IMR-90 (cell line): ENCODE measurements around the gene ZDHHC3. TPM values are rescaled to one million over a fixed set of nuclear protein-coding genes. Genes with fewer than 3 reads are reported as not detected.

Source experiments
- ATAC-seq: fragments of 200-7000 bp; cut with Tn5 transposase; 2 replicates; pipeline ENCODE4 v1.9.1; 2020; ENCODE audit warnings: low read depth, mild to moderate bottlenecking, moderate library complexity
- BruUV-seq: library from RNA; stranded (reverse); fragments of 400-500 nt; replicated peaks from 2 replicates; lab custom pipeline; 2021; lab: Mats Ljungman, UMichigan
- CTCF ChIA-PET: fragments of 300-600 bp; formaldehyde crosslinking; extraction: SDS; loops from one replicate; lab custom pipeline; 2021; ENCODE audit warnings: antibody characterized with exemption; lab: Yijun Ruan, JAX
- POLR2A ChIA-PET: fragments of 300-600 bp; sonication (Branson Sonifier 250); formaldehyde crosslinking; loops from one replicate; lab custom pipeline; 2022; ENCODE audit warnings: antibody characterized with exemption; ENCODE audit not compliant: unreplicated experiment; lab: Charles Lee
- DNase-seq: peaks from one replicate; pipeline ENCODE4 v3.0.0; 2013
- H2AFZ ChIP-seq: replicated peaks from 2 replicates; pipeline ENCODE3; 2013; ENCODE audit warnings: low read length, mild to moderate bottlenecking; ENCODE audit not compliant: poor library complexity
- H2AK5ac ChIP-seq: 2 replicates; pipeline ENCODE4 v1.6.1; 2013; ENCODE audit warnings: low read depth, low read length, inconsistent platforms
- H2AK9ac ChIP-seq: replicated peaks from 2 replicates; pipeline ENCODE3; 2013; ENCODE audit warnings: mild to moderate bottlenecking, low read depth, low read length, moderate library complexity; ENCODE audit not compliant: poor library complexity
- H2BK120ac ChIP-seq: 2 replicates; pipeline ENCODE4 v1.6.1; 2013; ENCODE audit warnings: low read depth, low read length, inconsistent platforms
- H2BK15ac ChIP-seq: 3 replicates; pipeline ENCODE4 v1.6.1; 2013; ENCODE audit warnings: low read depth, low read length, inconsistent platforms
- H2BK20ac ChIP-seq: 2 replicates; pipeline ENCODE4 v1.6.1; 2013; ENCODE audit warnings: low read depth, mild to moderate bottlenecking, inconsistent platforms, low read length, moderate library complexity
- H2BK5ac ChIP-seq: 2 replicates; pipeline ENCODE4 v1.6.1; 2013; ENCODE audit warnings: mild to moderate bottlenecking, low read depth, low read length, inconsistent platforms; ENCODE audit not compliant: poor library complexity, severe bottlenecking
- H3K14ac ChIP-seq: replicated peaks from 2 replicates; pipeline ENCODE4 v1.6.1; 2013; ENCODE audit warnings: low read depth, low read length, inconsistent platforms
- H3K18ac ChIP-seq: 2 replicates; pipeline ENCODE4 v1.6.1; 2013; ENCODE audit warnings: low read depth, low read length, control low read depth
- H3K23ac ChIP-seq: 2 replicates; pipeline ENCODE4 v1.6.1; 2013; ENCODE audit warnings: low read depth, low read length, inconsistent platforms
- H3K27ac ChIP-seq: 2 replicates; pipeline ENCODE4 v1.5.1; 2013; ENCODE audit warnings: mild to moderate bottlenecking, control low read depth, low read length; ENCODE audit not compliant: insufficient read depth
- H3K27me3 ChIP-seq: 2 replicates; pipeline ENCODE4 v1.6.1; 2013; ENCODE audit warnings: low read length; ENCODE audit not compliant: control insufficient read depth, insufficient read depth
- H3K36me3 ChIP-seq: 2 replicates; pipeline ENCODE4 v1.6.1; 2013; ENCODE audit warnings: low read length, mixed read lengths; ENCODE audit not compliant: control insufficient read depth, insufficient read depth
- H3K4ac ChIP-seq: 2 replicates; pipeline ENCODE4 v1.6.1; 2013; ENCODE audit warnings: low read depth, low read length, inconsistent platforms
- H3K4me1 ChIP-seq: 2 replicates; pipeline ENCODE4 v1.6.1; 2013; ENCODE audit warnings: low read length, mixed read lengths; ENCODE audit not compliant: control insufficient read depth, insufficient read depth
- H3K4me2 ChIP-seq: 2 replicates; pipeline ENCODE4 v1.6.1; 2013; ENCODE audit warnings: low read depth, mild to moderate bottlenecking, control low read depth, low read length, moderate library complexity
- H3K4me3 ChIP-seq: 2 replicates; pipeline ENCODE4 v1.5.1; 2013; ENCODE audit warnings: low read depth, mild to moderate bottlenecking, control low read depth, low read length, moderate library complexity; ENCODE audit not compliant: insufficient read depth
- H3K56ac ChIP-seq: 2 replicates; pipeline ENCODE4 v1.6.1; 2013; ENCODE audit warnings: low read length, inconsistent platforms; ENCODE audit not compliant: insufficient read depth; ENCODE audit errors: extremely low read depth
- H3K79me1 ChIP-seq, 2 experiments: 2 replicates each; pipeline ENCODE4 v1.6.1; 2013; ENCODE audit warnings: low read length in 2 of 2, inconsistent platforms in 1 of 2, low read depth in 1 of 2
- H3K9ac ChIP-seq: 2 replicates; pipeline ENCODE4 v1.6.1; 2013; ENCODE audit warnings: low read depth, low read length, control low read depth
- H3K9me1 ChIP-seq: 2 replicates; pipeline ENCODE4 v1.6.1; 2013; ENCODE audit warnings: low read length, inconsistent platforms; ENCODE audit not compliant: insufficient read depth
- H3K9me3 ChIP-seq: 2 replicates; pipeline ENCODE4 v1.6.1; 2013; ENCODE audit warnings: low read length; ENCODE audit not compliant: control insufficient read depth, insufficient read depth
- H4K20me1 ChIP-seq: 2 replicates; pipeline ENCODE4 v1.6.1; 2013; ENCODE audit warnings: low read length, inconsistent platforms; ENCODE audit not compliant: insufficient read depth
- H4K5ac ChIP-seq: 2 replicates; pipeline ENCODE4 v1.6.1; 2013; ENCODE audit warnings: mild to moderate bottlenecking, low read depth, low read length, control low read depth
- H4K8ac ChIP-seq, 2 experiments: 2 replicates each; pipeline ENCODE4 v1.6.1; 2013; ENCODE audit warnings: low read depth in 2 of 2, low read length in 2 of 2, control low read depth in 1 of 2, inconsistent platforms in 1 of 2
- H4K91ac ChIP-seq: 2 replicates; pipeline ENCODE4 v1.6.1; 2013; ENCODE audit warnings: low read depth, low read length, inconsistent platforms; ENCODE audit not compliant: insufficient read depth
- CEBPB ChIP-seq: IDR thresholded peaks from 2 replicates; pipeline ENCODE4 v1.6.1; 2012; ENCODE audit warnings: low read depth, low read length, improper control_type of control experiment
- CHD1 ChIP-seq: IDR thresholded peaks from 2 replicates; pipeline ENCODE4 v1.6.1; 2012; ENCODE audit warnings: low read depth, low read length, improper control_type of control experiment
- MXI1 ChIP-seq: IDR thresholded peaks from 2 replicates; pipeline ENCODE4 v1.6.1; 2012; ENCODE audit warnings: low read depth, mild to moderate bottlenecking, low read length, moderate library complexity, borderline replicate concordance
- NFE2L2 ChIP-seq: fragments of 150-350 bp; IDR thresholded peaks from 2 replicates; pipeline ENCODE4 v1.6.1; 2016; ENCODE audit warnings: low read depth, mild to moderate bottlenecking, low read length
- POLR2A ChIP-seq: IDR thresholded peaks from 2 replicates; pipeline ENCODE4 v1.6.1; 2012; ENCODE audit warnings: mild to moderate bottlenecking, low read depth, low read length
- RAD21 ChIP-seq: IDR thresholded peaks from 2 replicates; pipeline ENCODE4 v1.6.1; 2012; ENCODE audit warnings: low read length, improper control_type of control experiment
- RFX5 ChIP-seq: IDR thresholded peaks from 2 replicates; pipeline ENCODE4 v1.8.0; 2012; ENCODE audit warnings: low read depth, mild to moderate bottlenecking, low read length, moderate library complexity
- SMC3 ChIP-seq: fragments of 150-350 bp; IDR thresholded peaks from 2 replicates; pipeline ENCODE4 v1.6.1; 2016; ENCODE audit warnings: low read depth, mild to moderate bottlenecking, antibody characterized with exemption, low read length, moderate library complexity
- WGBS, 2 experiments: methylation state at CpG; one replicate each; pipeline versions ENCODE4 v1.1.5 to v1.1.7; 2013; ENCODE audit warnings: missing lambda C conversion rate in 2 of 2; ENCODE audit not compliant: insufficient read length in 1 of 2; ENCODE audit errors: extremely low coverage in 2 of 2; 5-methylcytosine and 5-hydroxymethylcytosine counted together
- dilution Hi-C: fragments of 300-500 bp; cut with HindIII; formaldehyde crosslinking; loops from one replicate; pipeline ENCODE4 v1.14.3; 2018; ENCODE audit warnings: low sequenced_read_pairs; ENCODE audit not compliant: unreplicated experiment
- in situ Hi-C: fragments of 300-500 bp; cut with MboI; formaldehyde crosslinking; loops from 3 replicates; pipeline ENCODE4 v1.14.3; 2019; ENCODE audit warnings: low sequenced_read_pairs, inconsistent platforms, mixed read lengths
- intact Hi-C: fragments of 100-400 bp; cut with micrococcal nuclease; formaldehyde crosslinking; loops from 2 replicates; pipeline ENCODE4 v1.10.0; 2022
- polyA plus RNA-seq, 3 experiments: library from polyadenylated mRNA; depleted of rRNA; stranded (reverse); fragments of >200 nt; gene quantifications; 2 replicates each; pipeline ENCODE4 v1.2.3, GENCODE V29; 2012; ENCODE audit warnings: low replicate concordance in 1 of 3
- total RNA-seq: library from RNA; depleted of rRNA; stranded (reverse); fragments of >200 nt; gene quantifications from 2 replicates; pipeline ENCODE4 v1.2.3, GENCODE V29; 2012
- TF ChIP-seq, protein P1 (sequence below): conservative IDR thresholded peaks from 2 replicates; pipeline ENCODE4 v1.5.1; 2012; ENCODE audit warnings: mild to moderate bottlenecking, low read depth, low read length, improper control_type of control experiment
- TF ChIP-seq, protein P2 (sequence below): fragments of 150-350 bp; IDR thresholded peaks from 2 replicates; pipeline ENCODE4 v1.6.1; 2017; ENCODE audit warnings: mild to moderate bottlenecking, antibody characterized with exemption, low read length, low read depth

ZDHHC3 gene
- total and polyA plus RNA-seq, 2 of the 4 experiments (the other 2 are of a cell fraction) = 57.7 to 59.6 TPM

DNA sequence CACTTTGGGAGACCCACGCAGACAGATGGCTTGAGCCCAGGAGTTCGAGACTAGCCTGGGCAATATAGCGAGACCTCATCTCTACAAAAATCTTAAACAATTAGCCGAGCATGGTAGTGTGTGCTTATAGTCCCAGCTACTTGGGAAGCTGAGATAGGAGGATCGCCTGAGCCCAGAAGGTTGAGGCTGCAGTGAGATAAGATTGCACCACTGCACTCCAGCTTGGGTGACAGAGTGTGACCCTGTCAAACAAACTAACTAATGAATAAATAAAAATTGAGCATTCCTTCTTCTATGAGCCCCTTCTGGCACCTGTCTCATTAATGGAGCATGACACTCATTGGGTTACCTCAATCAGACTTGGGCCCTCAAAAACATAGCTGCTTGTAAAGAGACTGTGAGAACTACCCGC is 7.5 kb downstream of the ZDHHC3 start:
- ChIA-PET CTCF (no interaction called here), POLR2A (no interaction called here)
- intact Hi-C loops (no loop called here), in situ Hi-C loops (no loop called here), dilution Hi-C loops (no loop called here)
- Histone ChIP-seq H3K9ac (no peak overlapping the region), H3K18ac (no peak overlapping the region), H3K36me3 (no peaks in the 10 kb centered on the region), H3K79me1 (peaks cover 44 to 83% of the 10 kb centered on the region in 2 experiments), H3K4ac (no peak overlapping the region), H2AK5ac (no peak overlapping the region), H3K4me2 (no peak overlapping the region), H2BK120ac (no peak overlapping the region), H3K4me3 (no peak overlapping the region), H4K20me1 (peaks cover 30% of the 10 kb centered on the region; the same call in 1 of the 2 replicates), H4K8ac (no peak overlapping the region), H3K23ac (no peak overlapping the region), H2BK20ac (no peak overlapping the region), H2BK5ac (no peak overlapping the region), H3K4me1 (peaks cover 4% of the 10 kb centered on the region), H3K27me3 (no peaks in the 10 kb centered on the region), H3K14ac (no peak overlapping the region), H4K5ac (no peak overlapping the region), H2AFZ (no peak overlapping the region), H3K56ac (no peak overlapping the region), H2AK9ac (no peak overlapping the region), H3K9me1 (peaks cover 6% of the 10 kb centered on the region; the same call in 1 of the 2 replicates), H3K9me3 (no peaks in the 10 kb centered on the region), H4K91ac (no peak overlapping the region), H2BK15ac (no peak overlapping the region), H3K27ac (no peak overlapping the region)
- 100% methylated on average over 1 of the region's 6 CpGs; no CpG with 5 or more reads in 1 of the 2 experiments for WGBS, 2 experiments
- BruUV-seq = no TSS peak
- TF ChIP-seq CHD1 = no peak
- no peak for TF ChIP-seq NFE2L2
- TF ChIP-seq SMC3 = no peak
- TF ChIP-seq RAD21 = no peak
- no peak for TF ChIP-seq POLR2A
- no peak for TF ChIP-seq CEBPB
- TF ChIP-seq MXI1 = no peak
- TF ChIP-seq, protein P1, sequence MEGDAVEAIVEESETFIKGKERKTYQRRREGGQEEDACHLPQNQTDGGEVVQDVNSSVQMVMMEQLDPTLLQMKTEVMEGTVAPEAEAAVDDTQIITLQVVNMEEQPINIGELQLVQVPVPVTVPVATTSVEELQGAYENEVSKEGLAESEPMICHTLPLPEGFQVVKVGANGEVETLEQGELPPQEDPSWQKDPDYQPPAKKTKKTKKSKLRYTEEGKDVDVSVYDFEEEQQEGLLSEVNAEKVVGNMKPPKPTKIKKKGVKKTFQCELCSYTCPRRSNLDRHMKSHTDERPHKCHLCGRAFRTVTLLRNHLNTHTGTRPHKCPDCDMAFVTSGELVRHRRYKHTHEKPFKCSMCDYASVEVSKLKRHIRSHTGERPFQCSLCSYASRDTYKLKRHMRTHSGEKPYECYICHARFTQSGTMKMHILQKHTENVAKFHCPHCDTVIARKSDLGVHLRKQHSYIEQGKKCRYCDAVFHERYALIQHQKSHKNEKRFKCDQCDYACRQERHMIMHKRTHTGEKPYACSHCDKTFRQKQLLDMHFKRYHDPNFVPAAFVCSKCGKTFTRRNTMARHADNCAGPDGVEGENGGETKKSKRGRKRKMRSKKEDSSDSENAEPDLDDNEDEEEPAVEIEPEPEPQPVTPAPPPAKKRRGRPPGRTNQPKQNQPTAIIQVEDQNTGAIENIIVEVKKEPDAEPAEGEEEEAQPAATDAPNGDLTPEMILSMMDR = no peak
- TF ChIP-seq, protein P2, sequence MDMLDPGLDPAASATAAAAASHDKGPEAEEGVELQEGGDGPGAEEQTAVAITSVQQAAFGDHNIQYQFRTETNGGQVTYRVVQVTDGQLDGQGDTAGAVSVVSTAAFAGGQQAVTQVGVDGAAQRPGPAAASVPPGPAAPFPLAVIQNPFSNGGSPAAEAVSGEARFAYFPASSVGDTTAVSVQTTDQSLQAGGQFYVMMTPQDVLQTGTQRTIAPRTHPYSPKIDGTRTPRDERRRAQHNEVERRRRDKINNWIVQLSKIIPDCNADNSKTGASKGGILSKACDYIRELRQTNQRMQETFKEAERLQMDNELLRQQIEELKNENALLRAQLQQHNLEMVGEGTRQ = no peak
- no peak for TF ChIP-seq RFX5
- DNase-seq (no peak), ATAC-seq (no peak)
